K562 (cell line): ENCODE data around the gene SIRT2. TPM values are rescaled to one million over a fixed set of nuclear protein-coding genes. Genes with fewer than 3 reads are reported as not detected.
A peak's percentile ranks its signal among the peaks of the same experiment; 100 is the strongest.

ENCODE experiments used
- C11orf30 ChIP-seq: fragments of 450-650 bp; IDR thresholded peaks from 2 replicates; pipeline ENCODE4 v1.6.1; 2016; ENCODE audit warnings: low read depth, mild to moderate bottlenecking
- CBX8 ChIP-seq: fragments of 200-600 bp; sonication (generic); IDR thresholded peaks from 2 replicates; pipeline ENCODE4 v1.6.1; 2012; ENCODE audit warnings: borderline replicate concordance, mixed run types, low read depth, mild to moderate bottlenecking, moderate library complexity, mixed read lengths, low read length, control low read depth, inconsistent platforms; ENCODE audit not compliant: poor library complexity, severe bottlenecking; ENCODE audit errors: extremely low read depth
- CHD7 ChIP-seq: fragments of 200-600 bp; sonication (generic); IDR thresholded peaks from one replicate; pipeline ENCODE4 v1.6.1; 2012; ENCODE audit warnings: mild to moderate bottlenecking, low read depth, low read length, inconsistent platforms
- ETV1 ChIP-seq: fragments of 450-650 bp; conservative IDR thresholded peaks from 2 replicates; pipeline ENCODE4 v1.6.1; 2016; ENCODE audit warnings: missing genetic modification characterization, control low read depth, low read depth, missing compliant biosample characterization
- HDAC8 ChIP-seq: fragments of 450-650 bp; IDR thresholded peaks from 2 replicates; pipeline ENCODE4 v1.6.1; 2016; ENCODE audit warnings: mild to moderate bottlenecking, missing genetic modification characterization, moderate library complexity, missing compliant biosample characterization
- HNRNPLL ChIP-seq: fragments of 200-400 bp; formaldehyde crosslinking; IDR thresholded peaks from 2 replicates; pipeline ENCODE4 v1.6.1; 2017; ENCODE audit warnings: low read length, low read depth, mild to moderate bottlenecking; ENCODE audit not compliant: poor library complexity, severe bottlenecking
- PCBP1 ChIP-seq: fragments of 200-400 bp; formaldehyde crosslinking; IDR thresholded peaks from 2 replicates; pipeline ENCODE4 v1.6.1; 2018; ENCODE audit warnings: mild to moderate bottlenecking, low read depth, low read length; ENCODE audit not compliant: poor library complexity, severe bottlenecking
- POLR2B ChIP-seq: fragments of 450-650 bp; IDR thresholded peaks from 2 replicates; pipeline ENCODE4 v1.6.1; 2018; ENCODE audit warnings: low read depth; ENCODE audit not compliant: partially characterized antibody
- RFX5 ChIP-seq: IDR thresholded peaks from 2 replicates; pipeline ENCODE4 v1.6.1; 2011; ENCODE audit warnings: low read depth, mild to moderate bottlenecking, improper control_type of control experiment, low read length
- TCF7 ChIP-seq: sonication (generic); IDR thresholded peaks from 2 replicates; pipeline ENCODE4 v1.6.1; 2016; ENCODE audit warnings: antibody characterized with exemption, borderline replicate concordance
- THRAP3 ChIP-seq: fragments of 450-650 bp; IDR thresholded peaks from 2 replicates; pipeline ENCODE4 v1.6.1; 2016; ENCODE audit warnings: mild to moderate bottlenecking, inconsistent platforms, borderline replicate concordance
- ZFX ChIP-seq: sonication (generic); formaldehyde crosslinking; IDR thresholded peaks from 2 replicates; pipeline ENCODE4 v1.8.0; 2022; ENCODE audit warnings: mild to moderate bottlenecking, missing genetic modification reagents, moderate library complexity
- ZNF639 ChIP-seq, 2 experiments: fragments of 200-800 bp in 1 of 2; sonication (Bioruptor generic) in 1 of 2; sonication (generic) in 1 of 2; formaldehyde crosslinking in 1 of 2; IDR thresholded peaks in 1 of 2; conservative IDR thresholded peaks in 1 of 2; 2 replicates each; pipeline versions ENCODE4 v1.5.0 to v1.6.1; 2016 to 2020; ENCODE audit warnings: missing compliant biosample characterization in 1 of 2, missing genetic modification characterization in 1 of 2, missing genetic modification reagents in 1 of 2
- polyA plus RNA-seq, 8 experiments: library from polyadenylated mRNA; depleted of rRNA in 4 of 8; stranded (reverse) in 5 of 8; unstranded in 3 of 8; fragments of >200 nt; fragmentation: Nextera tagmentation in 2 of 8; fragmentation: Illumina TruSeq in 1 of 8; extraction: Ambion mirVana in 2 of 8; extraction: Trizol in 1 of 8; gene quantifications; 2 replicates each; pipeline versions ENCODE4 v1.2.1 to v1.2.3, GENCODE V29; 2011 to 2014; ENCODE audit warnings: inconsistent platforms in 1 of 8, missing spikeins in 1 of 8
- total RNA-seq, 7 experiments: library from RNA; depleted of rRNA in 6 of 7; stranded (reverse); fragments of >200 nt in 6 of 7; fragmentation: Illumina TruSeq in 2 of 7; extraction: Trizol in 2 of 7; gene quantifications; 2 replicates each; pipeline versions ENCODE4 v1.2.1 to v1.2.3, GENCODE V29; 2011 to 2021; ENCODE audit warnings: low replicate concordance in 1 of 7

SIRT2 gene
- total and polyA plus RNA-seq, 9 of the 15 experiments (the other 6 are each of a cell fraction or from before 2014, with no cell fraction given) = 2.3 to 35.2 (median 22.9) TPM

- TF ChIP-seq CHD7 = no peak
- no peak for TF ChIP-seq C11orf30
- 0 out of 4 replicates have a peak, but pooled peaks of 1 of the 2 experiments have one; percentile 51 for TF ChIP-seq ZNF639 (CRISPR knock-in tag; conservative IDR thresholded peaks at IDR 0.05 in 1 of 2, IDR thresholded peaks at IDR 0.05 in 1 of 2)
- TF ChIP-seq HDAC8 = no peak
- no peak for TF ChIP-seq CBX8
- TF ChIP-seq THRAP3 = no peak
- no peak for TF ChIP-seq PCBP1
- TF ChIP-seq ZFX = no peak
- TF ChIP-seq POLR2B = no peak
- TF ChIP-seq ETV1 (tag) = peak; percentile 97
- no peak for TF ChIP-seq RFX5
- TF ChIP-seq HNRNPLL = no peak
- no peak for TF ChIP-seq TCF7
These were observed 36.9 kb downstream of the SIRT2 start (continued) for GRCh38 chr19:38862321-38863059.
